ENCODE measurements around the gene PCNX2. TPM values are rescaled to one million over a fixed set of nuclear protein-coding genes. Genes with fewer than 3 reads are reported as not detected.

PCNX2 gene
- total and polyA plus RNA-seq, 10 of the 15 experiments (the other 5 are each of a cell fraction or from before 2014, with no cell fraction given) = 2.1 to 16.4 (median 8.1) TPM

DNA sequence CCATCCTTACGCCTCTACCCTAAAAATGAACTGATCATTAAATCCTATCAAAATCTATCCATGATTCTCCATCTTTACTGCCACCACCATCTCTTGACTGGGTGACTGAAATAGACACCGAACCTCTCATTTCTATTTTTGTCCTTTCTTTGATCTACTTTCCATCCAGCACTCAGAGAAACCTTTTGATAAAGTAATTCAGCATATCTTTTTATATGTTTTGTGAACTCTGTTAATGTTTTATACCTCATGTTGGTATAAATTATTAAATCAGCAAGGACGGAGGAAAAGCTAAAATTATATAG is 13.0 kb downstream of the PCNX2 start:
- peaks cover 13% of the 10 kb centered on the region for H3K4me1 ChIP-seq (ENCODE audit: control insufficient read depth, insufficient read depth, low read length)
- DNase-seq (ENCODE audit: low read depth, low spot score) (no peak), FAIRE-seq (no peak), ATAC-seq (peak; percentile 20; the same call in 2 of the 3 replicates)
- BruUV-seq (replicated peaks) = no TSS peak
- ChIA-PET RAD21 (ENCODE audit: unreplicated experiment) (no interaction called here), CTCF (no interaction called here), POLR2A (no interaction called here), SMC1A (ENCODE audit: uncharacterized antibody, unreplicated experiment) (no interaction called here)
- no peak overlapping the region for H3K9ac ChIP-seq (ENCODE audit: control insufficient read depth, insufficient read depth, low read length)
- TF ChIP-seq CREB1 (IDR thresholded peaks at IDR 0.05; ENCODE audit: low read depth) (no peak), GABPA (IDR thresholded peaks at IDR 0.05; ENCODE audit: low read depth) (no peak), HCFC1 (IDR thresholded peaks at IDR 0.05; ENCODE audit: low read length) (no peak), CBX5 (IDR thresholded peaks at IDR 0.05; ENCODE audit: low read depth) (no peak), PRDM15 (CRISPR knock-in tag; IDR thresholded peaks at IDR 0.05) (no peak), STAT3 (IDR thresholded peaks at IDR 0.05; ENCODE audit: low read depth, low read length) (no peak), RUNX3 (IDR thresholded peaks at IDR 0.05; ENCODE audit: low read length) (no peak), LARP7 (IDR thresholded peaks at IDR 0.05) (no peak), SRF (IDR thresholded peaks at IDR 0.05; ENCODE audit: low read depth in 2 of 2, low read length in 2 of 2) (no peak), ATF2 (IDR thresholded peaks at IDR 0.05; ENCODE audit: low read length) (no peak), RB1 (IDR thresholded peaks at IDR 0.05; ENCODE audit: borderline replicate concordance) (no peak), IRF5 (IDR thresholded peaks at IDR 0.05; ENCODE audit: borderline replicate concordance) (no peak), POLR2AphosphoS2 (IDR thresholded peaks at IDR 0.05; ENCODE audit: low read depth, low read length) (no peak), RBBP5 (conservative IDR thresholded peaks at IDR 0.05) (no peak), PML (IDR thresholded peaks at IDR 0.05; ENCODE audit: low read length) (no peak), MYC (IDR thresholded peaks at IDR 0.05; ENCODE audit: insufficient read depth, insufficient read length, insufficient replicate concordance, low read length, severe bottlenecking) (no peak), CBFB (IDR thresholded peaks at IDR 0.05; ENCODE audit: low read depth) (no peak)
- TF ChIP-seq, protein P1, sequence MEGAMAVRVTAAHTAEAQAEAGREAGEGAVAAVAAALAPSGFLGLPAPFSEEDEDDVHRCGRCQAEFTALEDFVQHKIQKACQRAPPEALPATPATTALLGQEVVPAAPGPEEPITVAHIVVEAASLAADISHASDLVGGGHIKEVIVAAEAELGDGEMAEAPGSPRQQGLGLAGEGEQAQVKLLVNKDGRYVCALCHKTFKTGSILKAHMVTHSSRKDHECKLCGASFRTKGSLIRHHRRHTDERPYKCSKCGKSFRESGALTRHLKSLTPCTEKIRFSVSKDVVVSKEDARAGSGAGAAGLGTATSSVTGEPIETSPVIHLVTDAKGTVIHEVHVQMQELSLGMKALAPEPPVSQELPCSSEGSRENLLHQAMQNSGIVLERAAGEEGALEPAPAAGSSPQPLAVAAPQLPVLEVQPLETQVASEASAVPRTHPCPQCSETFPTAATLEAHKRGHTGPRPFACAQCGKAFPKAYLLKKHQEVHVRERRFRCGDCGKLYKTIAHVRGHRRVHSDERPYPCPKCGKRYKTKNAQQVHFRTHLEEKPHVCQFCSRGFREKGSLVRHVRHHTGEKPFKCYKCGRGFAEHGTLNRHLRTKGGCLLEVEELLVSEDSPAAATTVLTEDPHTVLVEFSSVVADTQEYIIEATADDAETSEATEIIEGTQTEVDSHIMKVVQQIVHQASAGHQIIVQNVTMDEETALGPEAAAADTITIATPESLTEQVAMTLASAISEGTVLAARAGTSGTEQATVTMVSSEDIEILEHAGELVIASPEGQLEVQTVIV (IDR thresholded peaks at IDR 0.05; ENCODE audit: borderline replicate concordance, partially characterized antibody) = no peak
- no peaks in the 10 kb centered on the region for H3K27me3 ChIP-seq (replicated peaks in 1 of 2; ENCODE audit: control insufficient read depth in 2 of 2, insufficient read depth in 2 of 2, low read length in 1 of 2)
- no peak overlapping the region for H3K4me3 ChIP-seq
- no peak overlapping the region for H2AFZ ChIP-seq (ENCODE audit: control insufficient read depth, low read depth, low read length)
- intact Hi-C loops (cut with micrococcal nuclease; ENCODE audit: unreplicated experiment) (no loop called here), in situ Hi-C loops (cut with MboI) (no loop called here)
- H3K27ac ChIP-seq (ENCODE audit: control insufficient read depth, insufficient read depth) = no peak overlapping the region
- no peaks in the 10 kb centered on the region for H4K20me1 ChIP-seq (ENCODE audit: control insufficient read depth, insufficient read depth)
- H3K36me3 ChIP-seq (ENCODE audit: control insufficient read depth in 2 of 2, insufficient read depth in 2 of 2, low read length in 1 of 2) = no peaks in the 10 kb centered on the region
- WGBS (ENCODE audit: insufficient coverage, insufficient replicate concordance, low lambda C conversion rate, missing lambda C conversion rate) = 82% methylated on average over 3 of the region's 3 CpGs
- no peaks in the 10 kb centered on the region for H3K79me2 ChIP-seq (ENCODE audit: control insufficient read depth, insufficient read depth, low read length)
- H3K9me3 ChIP-seq (replicated peaks; ENCODE audit: control insufficient read depth, insufficient read depth, low read length) = no peaks in the 10 kb centered on the region; the same call in 1 of the 3 replicates
- 0 out of 2 replicates have a peak overlapping the region, but pooled peaks have one; percentile 58 for H3K4me2 ChIP-seq (ENCODE audit: control insufficient read depth, insufficient read depth)

All from GM12878 (cell line).